ENCODE results near the gene BRINP2.

The BRINP2 gene

DNA sequence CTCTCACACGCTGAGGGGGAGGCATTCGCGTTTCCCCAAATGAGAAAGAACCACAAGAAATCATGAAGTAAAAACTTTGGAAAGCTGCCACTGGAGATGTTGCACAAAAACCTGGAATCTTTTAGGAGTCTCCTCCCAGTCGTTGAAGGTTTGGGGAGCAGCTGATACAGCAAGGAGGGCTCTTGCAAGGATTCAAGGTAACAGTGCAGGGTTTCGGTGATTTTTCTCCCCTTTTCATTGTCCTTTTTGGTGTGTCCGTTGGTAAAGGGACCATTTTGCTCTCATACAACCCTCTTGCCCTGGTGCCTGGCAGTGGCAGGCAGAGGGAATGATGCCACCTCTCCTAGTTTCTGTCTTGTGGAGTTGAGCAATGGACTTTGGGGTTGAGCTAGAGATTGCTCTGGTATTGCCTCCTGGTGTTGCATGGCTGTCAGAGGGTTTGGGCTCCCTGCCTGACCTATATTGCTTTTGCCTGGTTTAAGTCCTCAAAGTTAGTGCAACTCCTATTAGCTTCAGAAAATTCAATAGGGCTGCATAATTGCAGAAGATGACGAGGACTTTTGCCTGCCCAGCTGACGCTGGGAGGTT, 872 bp downstream of the BRINP2 start:
- DNase-seq: no peak

DNA sequence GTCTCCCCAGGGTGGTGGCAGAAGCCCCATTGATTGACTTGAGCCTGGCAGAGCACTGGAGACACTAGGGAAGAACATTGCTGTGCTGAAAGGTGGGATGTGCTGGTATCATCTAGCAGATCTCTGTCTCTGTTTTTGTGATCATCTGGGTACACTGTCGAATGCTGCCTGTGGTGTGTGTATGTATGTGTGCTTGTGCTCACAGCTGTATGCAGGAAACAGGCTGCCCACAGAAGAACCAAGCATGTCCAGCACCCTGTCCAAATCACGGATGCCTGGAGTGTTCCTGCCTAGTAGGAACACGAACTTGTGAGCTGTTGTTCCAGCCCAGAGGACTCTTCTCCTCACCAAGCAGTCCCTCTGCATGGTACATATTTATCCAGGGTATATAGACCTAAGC, 1.5 kb downstream of the BRINP2 start:
- DNase-seq: no peak

DNA sequence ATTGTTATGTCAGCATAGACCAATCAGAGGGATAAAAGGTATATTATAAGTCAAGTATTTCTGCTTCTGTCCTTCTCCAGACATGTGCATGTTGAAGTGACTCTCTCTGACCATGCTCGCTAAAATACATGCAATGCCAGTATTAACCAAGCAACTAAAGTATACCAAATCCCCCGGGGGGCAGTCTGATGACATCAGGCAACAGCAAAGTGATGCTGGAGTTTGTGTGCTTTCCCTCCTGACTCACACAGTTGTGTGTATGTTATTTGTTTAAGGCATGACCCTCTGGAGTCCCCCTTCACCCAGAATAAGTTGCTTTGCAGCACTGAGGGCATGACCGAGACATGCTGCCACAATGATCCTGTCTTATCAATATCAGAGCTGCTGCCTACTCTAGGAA, 2.1 kb downstream of the BRINP2 start:
- no peak for DNase-seq

DNA sequence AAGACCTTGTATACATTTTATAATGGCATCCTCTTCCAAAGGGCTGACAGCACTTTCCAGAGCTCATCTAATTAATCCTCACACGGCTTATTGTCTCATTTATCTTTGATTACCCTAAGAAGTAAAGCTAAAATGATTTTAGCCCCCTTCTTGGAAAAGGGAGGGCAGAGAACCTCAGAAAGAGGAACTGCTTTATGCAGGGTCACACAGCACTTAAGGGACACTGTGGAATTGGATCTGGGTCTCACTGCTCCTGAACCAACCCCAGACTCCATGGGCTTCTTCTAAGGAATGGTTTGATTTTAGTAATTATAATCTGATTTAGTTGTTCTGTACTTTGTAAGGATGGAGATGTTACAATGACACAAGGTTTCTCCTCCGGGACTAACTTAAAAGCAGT, 3.2 kb downstream of the BRINP2 start:
- no peak for DNase-seq

DNA sequence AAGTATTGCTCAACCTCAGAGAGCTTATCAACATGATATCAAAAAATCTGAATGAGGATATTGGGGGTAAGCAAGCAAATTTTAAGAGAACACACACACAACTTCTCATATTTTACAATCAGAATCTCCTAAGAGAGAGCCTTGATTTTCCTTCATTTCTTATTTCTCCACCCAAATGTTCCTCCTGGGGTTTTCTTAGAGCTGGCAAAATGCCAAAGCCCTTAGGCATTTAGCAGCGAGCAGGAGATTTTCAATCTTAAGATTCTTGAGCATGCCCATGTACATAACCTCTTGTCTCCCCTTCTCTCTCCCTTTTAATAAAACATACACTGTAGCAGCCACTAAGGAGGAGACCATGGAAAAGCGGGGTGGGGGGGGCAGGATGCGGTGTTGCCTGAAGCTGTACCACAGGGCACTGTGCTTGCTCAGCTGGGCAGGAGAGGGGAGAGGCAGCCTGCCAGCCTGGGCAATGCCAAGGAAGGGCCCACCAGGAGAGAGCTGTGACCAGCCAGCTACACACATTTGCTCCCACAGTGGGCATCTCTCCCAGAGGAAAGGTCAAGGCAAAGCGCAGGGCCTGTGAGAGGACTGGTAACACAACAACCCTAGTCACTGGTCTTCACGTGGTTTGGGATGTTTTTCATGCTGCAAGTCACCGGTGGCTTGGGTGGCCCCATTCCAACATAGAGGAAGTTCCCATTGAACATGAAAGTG, 4.3 kb downstream of the BRINP2 start:
- DNase-seq: no peak

DNA sequence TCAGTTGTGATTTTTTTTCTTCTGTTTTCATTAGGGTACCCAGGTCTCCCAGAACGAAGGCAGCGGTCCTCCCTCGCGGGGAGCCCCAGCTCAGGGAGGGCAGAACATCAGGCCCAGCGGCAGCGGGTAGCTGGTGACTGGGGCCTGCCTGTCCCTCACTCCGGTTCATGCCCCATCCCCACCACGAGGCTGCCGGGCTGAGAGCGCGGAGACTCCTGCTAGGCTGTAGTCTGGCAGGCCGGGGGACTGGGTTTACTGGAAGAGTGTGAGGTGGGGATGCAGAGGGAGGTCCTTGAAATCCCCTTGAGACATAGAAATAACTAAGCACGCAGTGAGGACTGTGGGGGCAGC, 10.5 kb downstream of the BRINP2 start:
- no peak for DNase-seq

DNA sequence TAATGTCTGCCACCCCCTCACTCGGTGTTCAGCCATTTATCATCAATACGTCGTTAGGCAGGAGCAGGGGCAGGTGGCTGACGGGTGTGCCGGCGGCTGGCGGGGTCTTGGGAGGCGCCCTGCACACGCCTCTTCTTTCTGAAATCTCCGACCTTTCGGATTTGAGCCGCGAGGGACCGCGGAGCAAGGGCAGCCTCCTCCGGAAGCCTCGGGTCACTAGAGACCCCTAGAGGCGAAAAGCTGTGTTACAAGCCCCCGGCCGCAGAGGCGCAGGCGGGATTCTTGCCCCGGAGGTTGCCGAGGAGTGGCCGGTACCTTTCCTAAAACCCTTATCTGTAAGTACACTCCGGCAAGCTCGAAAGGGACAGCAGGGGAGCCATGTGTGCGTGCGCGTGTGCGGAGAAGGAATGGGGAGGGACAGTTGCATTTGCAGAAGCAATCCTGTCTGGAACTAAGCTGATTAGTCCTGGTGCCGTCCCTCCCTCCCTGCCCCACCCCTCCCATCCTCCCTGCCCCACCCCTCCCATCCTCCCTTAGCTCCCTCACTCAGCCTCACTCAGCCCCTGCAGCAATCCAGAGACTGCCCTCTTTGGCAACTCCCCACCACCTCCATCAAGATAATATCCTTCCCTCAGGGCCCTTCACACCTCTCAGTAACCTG, 11.0 kb downstream of the BRINP2 start:
- peak; percentile 21 for DNase-seq

DNA sequence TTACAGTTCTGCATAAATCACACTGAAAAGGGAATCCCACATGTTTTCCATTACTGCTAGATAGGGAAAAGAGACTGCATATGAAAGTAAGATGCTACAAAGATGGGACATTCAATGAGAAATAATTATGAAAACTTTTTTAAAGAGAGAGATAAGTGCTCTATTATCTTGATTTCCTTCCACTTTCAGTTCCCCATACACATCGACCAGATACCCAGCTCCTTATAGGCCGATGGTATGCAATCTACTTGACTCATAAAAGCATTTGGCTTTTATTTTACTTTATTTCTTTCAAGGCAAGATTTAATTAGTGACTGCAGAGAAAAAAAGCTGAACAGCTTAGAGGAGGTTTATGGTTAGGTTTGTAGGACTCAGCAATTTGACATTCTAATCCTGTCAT, 13.1 kb downstream of the BRINP2 start:
- no peak for DNase-seq

DNA sequence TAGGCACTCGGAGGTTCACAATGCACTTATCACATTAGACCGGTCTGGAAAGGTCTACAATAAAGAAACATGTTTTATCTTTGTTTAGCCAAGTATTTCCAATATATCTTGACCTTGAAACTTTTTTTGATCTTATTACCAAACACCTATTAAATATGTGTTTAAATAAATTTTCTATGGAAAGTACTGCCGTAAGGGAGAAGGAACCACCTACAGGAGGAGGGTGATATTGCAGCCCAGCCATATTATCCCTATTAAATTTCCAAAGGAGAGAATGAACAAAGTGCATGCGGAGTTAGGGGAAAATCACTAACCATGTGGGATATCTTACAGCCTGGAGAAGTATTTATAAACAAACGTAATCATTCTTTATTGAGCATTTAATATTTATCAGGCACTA, 14.5 kb downstream of the BRINP2 start:
- no peak for DNase-seq

DNA sequence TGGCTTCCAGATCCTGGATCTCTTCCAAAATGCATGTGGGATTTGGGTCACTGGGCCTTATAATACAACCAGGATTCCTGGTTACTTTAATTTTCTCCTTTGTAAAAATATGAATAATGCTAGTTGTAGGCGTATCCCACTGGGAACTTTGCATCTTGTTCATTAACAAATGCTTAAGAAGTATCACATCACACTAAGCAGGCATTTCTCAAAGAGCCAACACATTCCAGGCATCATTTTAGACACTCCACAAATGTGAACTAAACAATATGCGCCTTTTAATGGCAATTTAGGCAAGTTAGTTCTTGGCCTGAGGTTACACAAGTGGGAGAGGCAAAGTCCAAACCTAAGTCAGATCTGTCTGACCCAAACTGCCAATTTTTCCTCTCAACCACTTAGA, 15.9 kb downstream of the BRINP2 start:
- no peak for DNase-seq

DNA sequence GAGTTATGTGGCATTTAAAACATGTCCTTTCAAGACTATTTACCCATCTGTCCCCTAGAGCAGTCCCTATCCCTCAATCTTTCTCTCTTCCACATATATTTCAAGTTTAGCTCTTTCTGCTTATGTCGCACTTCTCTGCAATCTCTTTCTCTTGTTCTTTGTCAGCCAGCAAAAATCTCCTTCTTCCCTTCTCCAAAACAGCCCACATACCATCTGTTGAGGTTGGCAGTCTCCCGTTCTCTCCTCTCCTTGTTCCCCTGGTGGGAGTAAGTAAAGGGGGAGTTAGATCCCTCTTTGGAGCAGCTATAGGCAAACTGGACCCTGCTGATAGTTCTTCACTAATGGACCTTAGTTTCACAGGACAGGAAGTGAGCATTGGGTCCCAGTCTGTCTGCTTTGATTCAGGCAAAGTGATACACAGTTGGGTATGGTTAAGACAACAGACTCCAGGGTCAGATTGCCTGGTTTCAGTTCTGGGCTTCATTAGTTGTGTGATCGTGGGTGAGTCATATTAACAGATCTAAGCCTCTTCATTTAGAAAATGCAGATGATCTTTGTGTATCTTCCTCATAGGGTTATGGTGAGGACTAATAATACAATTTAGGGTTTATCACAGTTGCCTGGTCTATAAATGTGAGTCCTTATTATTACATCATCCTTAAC, 19.7 kb downstream of the BRINP2 start:
- no peak for DNase-seq

DNA sequence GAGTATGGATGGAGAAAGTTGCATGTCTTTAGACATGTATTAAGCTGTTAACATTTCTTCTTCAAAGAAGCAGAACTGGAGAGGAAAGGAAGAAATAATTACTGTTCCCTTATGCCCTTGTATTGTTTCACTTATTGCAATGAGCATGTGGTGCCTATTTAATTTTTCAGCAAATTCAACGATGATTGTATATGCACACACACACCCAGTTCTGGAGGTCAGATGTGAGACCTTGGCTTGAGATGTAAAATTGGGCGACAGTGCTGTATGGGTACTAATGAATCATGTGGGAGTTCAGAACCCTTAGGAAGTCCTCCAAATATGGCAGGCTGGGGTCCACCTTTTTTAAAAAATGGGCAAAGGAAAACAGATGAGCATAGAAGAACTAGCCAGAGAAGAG, 27.5 kb downstream of the BRINP2 start:
- no peak for DNase-seq

DNA sequence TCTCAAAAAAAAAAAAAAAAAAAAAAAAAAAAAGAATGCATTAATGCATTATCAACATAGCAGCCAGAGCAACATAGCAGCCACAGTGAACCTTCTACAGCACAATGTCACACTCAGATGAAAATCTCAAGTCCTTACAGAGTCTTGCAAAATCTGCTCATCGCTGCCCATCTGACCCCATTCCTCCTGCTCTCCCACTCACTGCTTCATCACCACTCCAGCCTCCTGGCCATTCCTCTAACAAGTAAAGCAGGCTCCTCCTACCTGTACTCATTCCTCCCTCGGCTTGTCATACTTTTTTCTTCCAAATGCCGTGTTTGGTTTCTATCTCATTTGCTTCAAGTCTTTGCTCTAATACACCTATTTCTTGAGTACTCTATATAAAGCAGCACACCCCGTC, 29.5 kb downstream of the BRINP2 start:
- DNase-seq: no peak

DNA sequence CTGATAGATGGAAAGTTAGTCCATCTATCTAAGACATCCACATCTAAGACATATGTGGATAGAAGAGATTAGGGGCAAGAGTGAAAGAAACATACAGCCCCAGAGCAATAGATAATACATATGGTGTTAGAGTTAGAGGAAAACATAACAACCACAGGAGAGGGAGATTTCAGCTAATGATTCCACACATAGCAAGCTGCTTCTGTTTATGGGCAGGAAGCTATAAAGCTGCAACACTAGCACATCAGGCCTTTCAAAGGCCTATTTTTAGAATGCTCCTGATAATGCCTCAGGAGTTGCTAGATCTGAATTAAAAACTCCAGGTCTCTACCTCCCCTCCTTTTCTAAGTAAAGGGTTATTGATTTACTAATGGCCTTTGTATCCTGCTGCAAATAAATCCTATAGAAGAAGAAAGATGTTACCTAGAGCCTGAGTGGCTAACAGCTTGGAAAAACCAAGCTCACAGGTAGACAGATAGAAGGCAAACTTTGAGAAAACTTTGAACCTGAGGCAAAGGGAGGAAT, 36.1 kb downstream of the BRINP2 start:
- DNase-seq: no peak

DNA sequence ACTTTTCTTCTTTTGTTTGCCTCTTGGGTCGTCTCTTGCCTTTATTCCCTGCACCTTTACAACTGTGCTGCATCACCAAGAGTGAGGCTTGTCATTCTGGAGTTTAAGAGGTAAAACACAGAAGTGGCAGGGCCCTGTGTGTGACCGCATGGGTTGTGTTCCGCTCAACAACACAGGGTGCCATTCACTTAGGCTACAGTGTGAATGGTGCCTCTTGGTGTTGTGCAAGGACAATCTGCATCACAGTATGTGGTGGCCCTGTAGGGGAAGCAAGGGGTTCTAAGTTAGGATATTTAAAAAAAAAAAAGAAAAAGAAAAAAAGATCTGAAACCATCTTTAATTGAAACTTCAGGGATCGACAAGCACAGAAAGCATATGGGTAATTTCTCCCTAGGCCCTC, 38.2 kb downstream of the BRINP2 start:
- no peak for DNase-seq

DNA sequence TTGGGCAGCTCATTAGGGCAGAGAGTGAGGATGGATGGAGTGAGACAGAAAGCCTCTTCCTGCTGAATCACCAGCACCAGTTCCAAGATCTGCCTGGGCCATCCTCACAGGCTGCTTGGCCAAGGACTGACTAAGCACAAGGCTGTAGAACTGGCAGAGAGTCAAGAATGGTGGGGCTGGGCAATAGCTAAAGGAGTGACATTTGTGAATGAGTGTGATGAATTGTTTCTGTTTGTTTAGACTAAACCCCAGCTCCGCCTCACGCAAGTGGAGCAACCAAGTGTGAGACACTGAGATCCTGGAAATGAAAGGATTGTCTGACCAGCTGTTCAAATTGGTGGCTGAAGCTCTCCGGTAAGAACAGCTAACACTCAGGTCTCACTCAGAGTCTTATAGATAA, 38.6 kb downstream of the BRINP2 start:
- DNase-seq: no peak

DNA sequence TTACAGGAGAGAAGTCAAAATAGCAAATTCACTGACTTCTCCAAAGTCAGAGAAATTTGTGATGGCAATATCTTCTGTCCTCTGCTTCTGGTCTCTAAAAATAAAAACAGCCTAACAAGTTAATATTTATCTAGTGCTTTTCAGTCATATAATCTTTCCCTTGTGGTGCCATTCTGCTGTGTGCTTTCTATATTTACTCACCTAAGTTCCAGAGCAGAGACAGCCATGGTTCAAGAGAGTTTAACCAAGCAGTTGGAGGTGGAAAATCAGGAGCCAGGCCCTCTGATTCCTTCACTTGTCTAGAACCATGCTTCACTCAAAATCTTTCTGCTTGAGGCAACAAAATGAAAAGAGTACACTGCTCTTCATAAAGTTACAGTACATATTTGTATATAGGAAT, 39.3 kb downstream of the BRINP2 start:
- no peak for DNase-seq

DNA sequence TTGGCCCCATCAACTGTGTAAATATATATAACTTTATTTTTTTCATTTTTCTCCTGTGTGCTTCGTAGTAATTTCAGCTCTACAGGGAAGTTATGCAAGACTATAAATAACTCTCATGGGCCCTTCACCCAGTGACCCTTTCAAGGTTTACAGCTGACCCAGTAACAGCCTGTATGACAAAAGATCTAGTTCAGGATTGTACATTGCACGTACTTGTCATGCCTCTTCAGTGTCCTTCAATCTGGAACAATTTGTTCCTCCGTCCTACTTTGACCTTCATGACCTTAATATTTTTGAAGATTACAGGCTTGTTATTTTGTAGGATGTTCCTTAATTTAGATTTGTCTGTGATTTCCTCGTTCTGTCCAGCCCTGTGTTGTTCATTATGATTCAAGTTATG, 40.5 kb downstream of the BRINP2 start:
- DNase-seq: no peak

DNA sequence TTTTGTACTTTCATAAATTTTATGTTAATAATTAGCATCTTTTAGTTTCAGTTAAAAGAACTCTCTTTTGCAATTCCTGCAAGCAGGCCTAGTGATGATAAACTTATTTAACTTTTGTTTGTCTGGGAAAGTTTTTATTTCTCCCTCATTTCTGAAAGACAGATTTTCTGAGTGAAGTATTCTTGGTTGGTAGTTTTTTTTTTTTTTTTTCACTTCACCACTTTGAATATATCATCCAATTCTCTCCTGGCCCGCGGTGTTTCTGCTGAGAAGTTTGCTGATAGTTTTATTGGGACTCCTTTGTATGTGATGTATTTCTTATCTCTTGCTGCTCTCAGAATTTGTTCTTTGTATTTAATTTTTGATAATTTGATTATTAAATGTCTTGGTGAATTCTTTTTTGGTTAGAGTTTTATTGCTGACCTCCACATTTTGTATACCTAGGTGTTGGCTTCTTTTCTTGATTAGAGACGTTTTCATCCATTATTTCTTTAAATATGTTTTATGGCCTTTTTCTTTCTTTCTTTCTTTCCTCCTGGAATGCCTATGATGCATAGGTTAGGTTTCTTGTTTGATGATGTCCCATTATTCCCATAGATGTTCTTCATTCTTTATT, 45.9 kb downstream of the BRINP2 start:
- no peak for DNase-seq

DNA sequence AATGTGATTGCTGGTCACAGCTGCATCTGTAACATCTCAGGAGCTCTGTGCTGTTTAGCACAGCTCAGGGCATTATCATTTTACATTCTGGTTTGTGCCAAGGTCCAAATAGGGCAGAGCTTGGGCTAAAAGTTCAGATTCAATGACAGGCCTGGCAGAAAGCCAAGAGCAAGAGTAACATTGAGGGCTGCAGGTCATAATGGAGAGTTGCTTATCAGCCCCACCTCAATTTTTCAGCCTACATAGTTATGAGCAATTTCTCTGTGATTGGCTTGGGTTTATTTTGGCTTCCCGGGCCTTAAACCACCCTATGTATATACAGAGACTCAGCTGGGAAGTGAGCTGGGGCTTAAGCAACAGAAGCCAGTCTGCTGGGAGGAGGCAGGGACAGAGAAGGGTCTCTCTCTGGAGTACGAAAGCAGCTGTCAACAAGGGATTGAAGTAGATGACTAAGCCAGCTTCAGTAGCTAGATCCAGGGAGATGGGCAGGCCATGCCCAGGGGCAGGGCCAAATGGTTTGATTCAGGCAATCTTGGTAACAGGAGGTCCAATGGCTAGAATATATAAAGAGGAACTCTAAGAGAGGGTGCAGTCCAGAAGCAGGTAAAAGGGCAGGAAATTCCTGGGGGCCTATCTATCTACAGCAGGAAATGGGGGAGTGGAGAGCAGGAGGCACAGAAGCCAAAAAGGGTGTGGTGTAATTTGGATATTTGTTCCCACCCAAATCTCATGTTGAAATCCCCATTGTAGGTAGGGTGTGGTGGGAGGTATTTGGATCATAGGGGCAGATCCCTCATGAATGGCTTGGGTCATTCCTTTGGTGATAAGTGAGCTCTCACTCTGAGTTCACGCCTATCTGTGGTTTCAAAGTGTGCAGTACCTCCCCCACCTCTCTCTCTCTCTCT, 49.0 kb downstream of the BRINP2 start:
- no peak for DNase-seq

DNA sequence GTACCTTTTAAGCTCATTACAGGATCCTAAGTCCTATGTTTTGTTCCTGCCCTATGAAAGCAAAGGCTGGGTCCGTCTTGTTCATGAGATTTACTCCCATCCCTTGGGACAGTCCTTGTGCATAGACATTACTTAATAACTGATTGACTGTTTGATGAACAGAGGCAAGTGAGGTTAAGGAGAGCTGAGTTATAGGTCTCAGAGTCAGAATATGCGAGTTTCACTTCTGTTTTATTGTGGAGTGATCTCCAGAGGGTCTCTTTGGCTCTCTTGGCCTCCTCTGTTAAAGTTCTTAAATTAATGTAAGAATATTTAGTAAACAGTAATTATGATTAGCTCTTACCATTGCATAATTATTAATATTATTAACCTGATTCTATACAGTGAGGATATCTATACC, 52.6 kb downstream of the BRINP2 start:
- no peak for DNase-seq

DNA sequence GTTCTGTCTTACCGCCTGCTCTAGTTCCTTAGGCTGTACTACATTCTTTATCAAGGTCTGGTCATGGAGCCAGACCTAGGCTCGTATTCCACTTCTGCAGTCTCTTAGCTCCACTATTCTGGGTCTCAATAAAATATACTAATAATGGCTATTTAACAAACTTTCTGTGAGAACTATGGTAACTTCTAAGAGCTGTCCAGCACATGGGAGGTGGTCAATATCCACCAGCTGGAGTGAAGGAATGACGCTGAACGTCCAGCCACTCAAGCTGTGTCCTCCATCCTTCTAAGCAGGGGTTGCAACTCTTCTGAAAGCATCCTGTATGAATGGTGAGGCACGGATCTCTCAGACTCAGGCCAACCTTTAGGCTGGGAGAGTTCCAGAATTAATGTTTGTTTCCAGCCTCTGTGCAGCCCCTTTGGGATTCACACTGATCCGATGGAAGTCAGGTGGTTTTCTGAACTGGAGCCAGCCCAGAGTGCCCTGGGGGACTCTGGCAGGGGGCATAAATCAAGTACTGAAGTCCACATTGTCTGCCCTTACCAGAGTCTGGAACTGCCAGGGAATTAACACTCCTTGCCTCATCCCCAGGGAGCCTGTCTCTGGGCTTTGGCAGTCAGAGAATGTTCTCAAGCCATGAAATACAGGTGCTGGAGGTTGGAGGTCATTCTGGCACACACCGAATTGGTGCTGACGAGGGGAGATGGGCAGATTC, 57.4 kb downstream of the BRINP2 start:
- no peak for DNase-seq

All from NCI-H2171 (cell line).